ENCODE data around the gene FMO5. TPM values are rescaled to one million over a fixed set of nuclear protein-coding genes. Genes with fewer than 3 reads are reported as not detected.

The FMO5 gene
- not detected for total RNA-seq

DNA sequence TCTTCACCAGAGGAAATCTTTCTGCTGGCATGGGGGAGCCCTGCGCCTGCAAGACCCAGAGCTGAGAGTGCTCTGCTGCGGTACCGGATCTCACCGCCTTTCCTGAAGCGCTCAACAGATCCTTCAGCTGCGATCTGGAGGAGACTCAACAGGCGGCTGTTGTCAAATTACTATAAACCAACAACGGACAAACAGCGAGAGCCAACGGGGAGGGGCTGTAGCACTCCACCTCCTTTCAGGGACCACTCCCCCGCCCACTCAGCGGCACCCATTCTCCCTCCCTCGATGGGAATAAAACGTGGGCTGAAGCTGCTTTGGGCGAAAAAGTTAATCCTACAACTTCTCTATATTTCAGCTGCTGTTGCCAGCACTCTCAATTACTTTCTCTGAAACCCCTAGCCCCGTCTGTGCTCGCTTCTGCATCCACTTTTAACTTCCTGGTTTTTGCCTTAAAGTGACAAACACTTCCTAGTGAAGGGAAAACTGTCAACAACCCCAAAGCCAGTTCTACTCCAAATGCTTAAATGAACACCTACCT lies at the start of gene FMO5:
FMO5 (minus strand) TSS at position 147 of the 538 bp plus-strand sequence. CDS start 310 bp downstream, outside the sequence.
- ATAC-seq (peak; percentile 78 to 89), DNase-seq (ENCODE audit: low spot score) (peak; percentile 62)
- no peaks in the 10 kb centered on the region for H3K9me3 Mint-ChIP-seq
- peaks cover 17 to 19% of the 10 kb centered on the region in 2 donors for H3K4me1 Mint-ChIP-seq (ENCODE audit: low read depth in 2 of 2)
- no peaks in the 10 kb centered on the region for H3K27me3 Mint-ChIP-seq
- H3K27ac Mint-ChIP-seq: peak within 1 kb of the TSS; percentile 71 to 81
- H3K36me3 Mint-ChIP-seq: no peaks in the 10 kb centered on the region
- H3K4me3 Mint-ChIP-seq: peak within 1 kb of the TSS; percentile 92

- Mint-ChIP-seq H3K36me3 (peaks cover 32% of the 10 kb centered on the region), H3K27ac (no peak overlapping the region), H3K4me3 (no peak overlapping the region), H3K4me1 (ENCODE audit: low read depth in 2 of 2) (no peaks in the 10 kb centered on the region), H3K27me3 (no peaks in the 10 kb centered on the region), H3K9me3 (no peaks in the 10 kb centered on the region)
- DNase-seq (ENCODE audit: low spot score) (no peak), ATAC-seq (peak in 1 of 2 donors; percentile 57)
These were observed 48.5 kb upstream of the FMO5 start for GRCh38 chr1:147273409-147274336.

DNA sequence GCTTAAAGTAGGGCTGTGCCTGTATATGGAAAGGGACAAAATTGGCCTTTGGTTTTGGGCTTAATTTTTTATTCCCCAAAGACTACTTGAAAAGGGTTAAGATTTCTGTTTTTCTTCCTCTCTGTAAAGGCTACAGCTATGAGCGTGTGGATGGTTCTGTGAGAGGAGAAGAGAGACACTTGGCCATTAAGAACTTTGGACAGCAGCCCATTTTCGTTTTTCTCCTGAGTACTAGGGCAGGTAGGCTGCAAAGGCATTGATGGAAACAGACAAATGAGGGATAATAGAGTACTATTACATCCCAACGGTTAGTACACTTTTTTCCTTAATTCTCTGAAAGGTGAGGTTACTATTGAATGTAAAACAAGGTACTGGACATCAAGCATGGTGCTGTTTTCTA lies 46.9 kb upstream of the FMO5 start:
- no peaks in the 10 kb centered on the region for H3K27me3 Mint-ChIP-seq
- no peak overlapping the region for H3K4me3 Mint-ChIP-seq
- DNase-seq (ENCODE audit: low spot score) (no peak), ATAC-seq (no peak)
- no peak overlapping the region for H3K27ac Mint-ChIP-seq
- no peaks in the 10 kb centered on the region for H3K4me1 Mint-ChIP-seq (ENCODE audit: low read depth in 2 of 2)
- H3K36me3 Mint-ChIP-seq: peaks cover 39% of the 10 kb centered on the region
- no peaks in the 10 kb centered on the region for H3K9me3 Mint-ChIP-seq

- ATAC-seq (no peak), DNase-seq (ENCODE audit: low spot score) (no peak)
- no peaks in the 10 kb centered on the region for H3K9me3 Mint-ChIP-seq
- H3K4me3 Mint-ChIP-seq: no peak overlapping the region
- no peaks in the 10 kb centered on the region for H3K4me1 Mint-ChIP-seq (ENCODE audit: low read depth in 2 of 2)
- no peak overlapping the region for H3K27ac Mint-ChIP-seq
- no peaks in the 10 kb centered on the region for H3K27me3 Mint-ChIP-seq
- peaks cover 26% of the 10 kb centered on the region for H3K36me3 Mint-ChIP-seq
These were observed 45.6 kb upstream of the FMO5 start for GRCh38 chr1:147270721-147271120.

GRCh38 chr1:147267711-147268110 lies 42.6 kb upstream of the FMO5 start:
- Mint-ChIP-seq H3K27ac (no peak overlapping the region), H3K36me3 (peaks cover 22% of the 10 kb centered on the region)
- no peak for ATAC-seq

GRCh38 chr1:147266381-147266780 lies 41.2 kb upstream of the FMO5 start:
- no peak for DNase-seq (ENCODE audit: low spot score)
- Mint-ChIP-seq H3K27me3 (no peaks in the 10 kb centered on the region), H3K4me1 (ENCODE audit: low read depth in 2 of 2) (no peaks in the 10 kb centered on the region), H3K27ac (no peak overlapping the region), H3K36me3 (peaks cover 28% of the 10 kb centered on the region), H3K4me3 (no peak overlapping the region), H3K9me3 (no peaks in the 10 kb centered on the region)
- ATAC-seq: no peak

More at GRCh38 chr1:147267711-147268110, 42.6 kb upstream of the FMO5 start:
- Mint-ChIP-seq H3K27me3 (no peaks in the 10 kb centered on the region), H3K4me3 (no peak overlapping the region), H3K4me1 (ENCODE audit: low read depth in 2 of 2) (no peaks in the 10 kb centered on the region), H3K9me3 (no peaks in the 10 kb centered on the region)
- DNase-seq (ENCODE audit: low spot score): no peak

DNA sequence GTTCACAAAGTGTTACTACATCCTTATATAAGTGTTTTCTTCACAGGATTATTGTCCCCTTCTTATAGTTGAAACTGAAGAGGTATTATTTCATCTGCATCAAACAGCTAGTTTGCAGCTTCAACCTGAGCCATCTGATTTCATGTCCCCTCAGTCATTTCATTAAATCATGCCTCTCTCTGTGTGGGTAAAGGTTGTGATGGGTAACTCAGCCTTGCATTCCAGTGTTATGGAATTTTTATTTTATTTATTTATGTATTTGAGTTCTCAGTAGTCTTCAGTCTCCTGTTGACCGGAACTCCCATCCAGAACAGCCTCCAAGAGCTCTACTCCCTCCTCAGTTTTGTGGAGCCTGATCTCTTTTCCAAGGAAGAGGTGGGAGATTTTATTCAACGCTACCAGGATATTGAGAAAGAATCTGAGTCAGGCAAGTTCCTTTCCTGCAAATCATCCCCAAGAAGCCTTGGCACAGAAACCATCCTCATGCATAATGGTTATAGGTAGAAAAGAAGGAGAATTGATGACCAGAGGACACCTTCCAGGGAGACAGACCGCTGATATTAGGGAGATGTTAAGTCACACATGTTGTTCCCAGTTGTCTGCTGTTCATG lies 39.1 kb upstream of the FMO5 start:
- Mint-ChIP-seq H3K27ac (no peak overlapping the region), H3K9me3 (no peaks in the 10 kb centered on the region), H3K27me3 (no peaks in the 10 kb centered on the region), H3K36me3 (peaks cover 35% of the 10 kb centered on the region), H3K4me3 (no peak overlapping the region), H3K4me1 (ENCODE audit: low read depth in 2 of 2) (peaks cover 1 to 2% of the 10 kb centered on the region in 2 donors)
- ATAC-seq (no peak), DNase-seq (ENCODE audit: low spot score) (no peak)

GRCh38 chr1:147260956-147261355 lies 35.8 kb upstream of the FMO5 start:
- Mint-ChIP-seq H3K4me1 (ENCODE audit: low read depth in 2 of 2) (peaks cover 3 to 5% of the 10 kb centered on the region in 2 donors), H3K27me3 (no peaks in the 10 kb centered on the region), H3K36me3 (peaks cover 26% of the 10 kb centered on the region), H3K9me3 (no peaks in the 10 kb centered on the region), H3K4me3 (no peak overlapping the region), H3K27ac (no peak overlapping the region)
- DNase-seq (ENCODE audit: low spot score): no peak
- no peak for ATAC-seq

DNA sequence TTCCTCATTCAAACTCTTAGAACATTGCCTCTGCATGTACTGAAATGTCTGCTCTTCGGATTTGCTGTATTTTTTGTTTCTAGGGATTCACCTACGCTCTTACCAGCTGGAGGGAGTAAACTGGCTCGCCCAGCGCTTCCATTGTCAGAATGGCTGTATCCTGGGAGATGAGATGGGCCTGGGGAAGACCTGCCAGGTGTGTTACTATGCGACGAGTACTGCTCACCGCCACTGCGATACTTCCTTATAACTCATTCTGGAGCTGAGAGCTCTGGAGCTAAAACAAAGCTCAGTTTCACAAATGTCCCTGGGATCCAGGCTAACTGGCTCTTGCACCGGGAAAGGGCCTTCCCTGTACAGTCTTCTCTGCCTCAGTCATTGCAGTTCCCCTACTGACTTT lies 27.4 kb upstream of the FMO5 start:
- H3K4me3 Mint-ChIP-seq: no peak overlapping the region
- peaks cover 13% of the 10 kb centered on the region for H3K36me3 Mint-ChIP-seq

GRCh38 chr1:147247656-147248238 lies 22.6 kb upstream of the FMO5 start:
- Mint-ChIP-seq H3K27me3 (no peaks in the 10 kb centered on the region), H3K4me1 (ENCODE audit: low read depth in 2 of 2) (peaks cover 39 to 44% of the 10 kb centered on the region in 2 donors), H3K27ac (peak overlapping the region in 1 of 2 donors; percentile 8), H3K4me3 (no peak overlapping the region), H3K36me3 (peaks cover 4% of the 10 kb centered on the region), H3K9me3 (no peaks in the 10 kb centered on the region)
- DNase-seq (ENCODE audit: low spot score): no peak
- ATAC-seq: no peak

More for the DNA sequence above, 27.4 kb upstream of the FMO5 start:
- ATAC-seq (no peak), DNase-seq (ENCODE audit: low spot score) (no peak)
- no peaks in the 10 kb centered on the region for H3K27me3 Mint-ChIP-seq
- no peaks in the 10 kb centered on the region for H3K9me3 Mint-ChIP-seq
- no peak overlapping the region for H3K27ac Mint-ChIP-seq
- H3K4me1 Mint-ChIP-seq (ENCODE audit: low read depth in 2 of 2): peaks cover 13 to 22% of the 10 kb centered on the region in 2 donors

- Mint-ChIP-seq H3K9me3 (no peaks in the 10 kb centered on the region), H3K27me3 (no peaks in the 10 kb centered on the region), H3K4me3 (no peak overlapping the region), H3K4me1 (ENCODE audit: low read depth in 2 of 2) (peaks cover 38 to 46% of the 10 kb centered on the region in 2 donors), H3K36me3 (peaks cover 4% of the 10 kb centered on the region), H3K27ac (peak overlapping the region in 1 of 2 donors; percentile 8)
- no peak for DNase-seq (ENCODE audit: low spot score)
- ATAC-seq: no peak
These were observed 21.9 kb upstream of the FMO5 start for GRCh38 chr1:147246910-147247655.

DNA sequence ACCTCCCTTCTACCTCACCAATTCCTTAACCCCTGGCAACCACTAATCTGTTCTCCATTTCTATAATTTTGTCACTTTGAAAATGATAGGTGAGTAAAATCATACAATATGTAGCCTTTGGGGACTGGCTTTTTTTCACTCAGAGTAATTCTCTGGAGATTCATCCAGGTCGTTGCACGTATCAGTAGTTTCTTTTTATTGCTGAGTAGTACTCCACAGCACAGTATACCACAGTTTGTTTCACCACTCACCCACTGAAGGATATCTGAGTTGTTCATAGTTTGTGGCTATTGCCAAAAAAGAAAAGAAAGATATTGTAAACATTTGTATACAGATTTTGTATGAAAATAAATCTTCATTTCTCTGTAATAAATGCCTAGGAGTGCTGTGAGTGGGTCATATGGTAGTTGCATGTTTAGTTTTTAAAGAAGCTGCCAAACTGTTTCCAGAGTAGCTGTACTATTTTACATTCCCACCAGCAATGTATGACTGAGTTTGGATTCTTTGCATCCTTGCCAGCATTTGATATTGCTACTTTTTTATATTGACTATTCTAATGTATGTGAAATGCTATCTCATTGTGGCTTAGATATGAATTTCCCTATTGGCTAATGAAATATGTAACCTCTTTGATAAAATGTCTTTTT lies 21.0 kb upstream of the FMO5 start:
- H3K27me3 Mint-ChIP-seq: no peaks in the 10 kb centered on the region
- peak overlapping the region; percentile 14 for H3K4me3 Mint-ChIP-seq
- ATAC-seq (no peak), DNase-seq (ENCODE audit: low spot score) (no peak)
- H3K36me3 Mint-ChIP-seq: peaks cover 4% of the 10 kb centered on the region
- H3K9me3 Mint-ChIP-seq: no peaks in the 10 kb centered on the region
- H3K4me1 Mint-ChIP-seq (ENCODE audit: low read depth in 2 of 2): peaks cover 40 to 49% of the 10 kb centered on the region in 2 donors
- H3K27ac Mint-ChIP-seq: no peak overlapping the region

DNA sequence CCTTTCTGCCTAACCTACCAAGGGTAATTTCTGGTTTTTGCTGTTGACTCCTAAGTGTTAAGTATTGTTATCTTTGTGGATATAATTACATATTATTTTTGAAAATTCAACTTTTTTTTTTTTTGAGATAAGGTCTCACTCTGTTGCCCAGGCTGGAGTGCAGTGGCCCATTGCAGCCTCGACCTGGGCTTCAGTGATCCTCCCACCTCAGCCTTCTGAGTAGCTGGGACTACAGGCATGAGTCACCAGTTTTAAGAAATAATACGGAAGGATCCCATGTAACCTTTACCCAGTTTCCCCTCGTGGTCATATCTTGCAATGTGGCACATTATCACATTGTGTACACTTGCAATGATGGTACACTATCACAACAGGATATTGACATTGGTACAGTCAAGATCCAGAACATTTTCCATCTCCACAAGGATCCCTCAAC lies 20.5 kb upstream of the FMO5 start:
- H3K4me1 Mint-ChIP-seq (ENCODE audit: low read depth in 2 of 2): peaks cover 36 to 49% of the 10 kb centered on the region in 2 donors
- ATAC-seq (no peak), DNase-seq (ENCODE audit: low spot score) (no peak)
- H3K4me3 Mint-ChIP-seq: peak overlapping the region; percentile 14
- H3K27ac Mint-ChIP-seq: no peak overlapping the region
- peaks cover 4% of the 10 kb centered on the region for H3K36me3 Mint-ChIP-seq
- H3K9me3 Mint-ChIP-seq: no peaks in the 10 kb centered on the region
- H3K27me3 Mint-ChIP-seq: no peaks in the 10 kb centered on the region

Data from natural killer cell treated with Interleukin-12 subunit alpha and Interleukin-12 subunit beta and Interleukin-15 and Interleukin-18, amount 100 ng/mL, for 72 hours (primary cell).